AG10803 (cell line): ENCODE data around the gene ZAP70.

Source experiments
- DNase-seq: peaks from one replicate; pipeline ENCODE4 v3.0.0; 2010; ENCODE audit warnings: low read depth
- H3K4me3 ChIP-seq: 2 replicates; pipeline ENCODE4 v1.5.1; 2011; ENCODE audit warnings: mild to moderate bottlenecking, low read length, control low read depth
- TF ChIP-seq, protein P1 (sequence below): conservative IDR thresholded peaks from 2 replicates; pipeline ENCODE4 v1.5.1; 2011; ENCODE audit warnings: mild to moderate bottlenecking, low read length, control low read depth, inconsistent platforms

The ZAP70 gene

GRCh38 chr2:97755491-97755890 is 42.1 kb downstream of the ZAP70 start:
- DNase-seq, result no peak
- TF ChIP-seq, protein P1, sequence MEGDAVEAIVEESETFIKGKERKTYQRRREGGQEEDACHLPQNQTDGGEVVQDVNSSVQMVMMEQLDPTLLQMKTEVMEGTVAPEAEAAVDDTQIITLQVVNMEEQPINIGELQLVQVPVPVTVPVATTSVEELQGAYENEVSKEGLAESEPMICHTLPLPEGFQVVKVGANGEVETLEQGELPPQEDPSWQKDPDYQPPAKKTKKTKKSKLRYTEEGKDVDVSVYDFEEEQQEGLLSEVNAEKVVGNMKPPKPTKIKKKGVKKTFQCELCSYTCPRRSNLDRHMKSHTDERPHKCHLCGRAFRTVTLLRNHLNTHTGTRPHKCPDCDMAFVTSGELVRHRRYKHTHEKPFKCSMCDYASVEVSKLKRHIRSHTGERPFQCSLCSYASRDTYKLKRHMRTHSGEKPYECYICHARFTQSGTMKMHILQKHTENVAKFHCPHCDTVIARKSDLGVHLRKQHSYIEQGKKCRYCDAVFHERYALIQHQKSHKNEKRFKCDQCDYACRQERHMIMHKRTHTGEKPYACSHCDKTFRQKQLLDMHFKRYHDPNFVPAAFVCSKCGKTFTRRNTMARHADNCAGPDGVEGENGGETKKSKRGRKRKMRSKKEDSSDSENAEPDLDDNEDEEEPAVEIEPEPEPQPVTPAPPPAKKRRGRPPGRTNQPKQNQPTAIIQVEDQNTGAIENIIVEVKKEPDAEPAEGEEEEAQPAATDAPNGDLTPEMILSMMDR, result no peak
- no peak overlapping the region for H3K4me3 ChIP-seq

GRCh38 chr2:97757062-97757461 is 43.7 kb downstream of the ZAP70 start:
- H3K4me3 ChIP-seq, result no peak overlapping the region
- DNase-seq, result no peak
- TF ChIP-seq, protein P1, result no peak

DNA sequence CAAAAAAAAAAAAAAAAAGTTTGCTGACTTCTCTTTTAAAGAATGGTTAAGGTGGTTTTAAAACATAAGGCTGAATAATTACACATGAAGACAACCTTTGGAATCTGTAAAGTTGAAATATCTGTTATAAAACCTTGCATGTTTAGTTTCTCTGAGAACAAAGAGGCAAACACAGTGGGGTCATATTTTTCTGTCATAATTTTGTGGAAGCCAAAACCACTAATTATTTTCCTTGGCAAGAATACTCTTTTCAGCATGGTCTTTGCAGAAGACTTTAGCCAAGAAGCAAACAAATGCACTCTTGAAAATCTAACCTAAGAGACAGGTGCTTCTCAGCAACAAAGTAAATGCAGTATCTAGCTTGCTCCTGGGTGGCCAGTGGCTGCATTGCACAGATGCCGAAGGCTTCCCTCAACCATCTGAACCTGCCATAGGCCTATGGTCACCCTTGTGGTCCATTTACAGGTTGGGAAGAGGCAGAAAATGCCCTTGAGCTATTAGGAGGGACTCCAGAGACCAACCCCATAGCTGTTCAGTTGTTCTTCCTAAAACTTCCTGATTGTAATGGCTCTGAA is 44.8 kb downstream of the ZAP70 start:
- peak; percentile 34 for DNase-seq
- H3K4me3 ChIP-seq, result no peak overlapping the region
- TF ChIP-seq, protein P1, result no peak

GRCh38 chr2:97759727-97760407 is 46.5 kb downstream of the ZAP70 start:
- TF ChIP-seq, protein P1, result no peak
- H3K4me3 ChIP-seq, result no peak overlapping the region
- DNase-seq, result no peak

- no peak overlapping the region for H3K4me3 ChIP-seq
- TF ChIP-seq, protein P1, result no peak
- no peak for DNase-seq
These were observed 47.2 kb downstream of the ZAP70 start for GRCh38 chr2:97760480-97761049.

DNA sequence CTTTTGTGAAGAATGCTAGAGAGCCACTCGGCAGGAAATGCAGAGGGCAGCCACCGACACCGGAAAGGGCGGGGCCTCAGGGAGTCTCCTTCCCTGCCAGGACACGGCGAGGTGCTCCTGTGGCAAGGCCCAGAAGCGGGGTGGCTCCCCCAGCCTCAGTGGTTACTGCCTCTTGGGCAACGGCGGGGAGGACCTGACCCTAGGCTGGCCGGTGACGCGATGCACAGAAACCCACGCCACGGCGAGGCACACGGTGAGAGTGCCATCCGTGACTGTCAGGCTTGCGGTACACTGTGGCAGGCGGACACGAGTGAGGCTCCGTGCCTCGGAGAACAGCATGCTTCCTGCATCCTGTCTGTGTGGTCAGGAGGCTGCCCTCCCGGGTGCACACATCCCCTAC is 47.8 kb downstream of the ZAP70 start:
- no peak for DNase-seq
- H3K4me3 ChIP-seq, result no peak overlapping the region
- TF ChIP-seq, protein P1, result no peak
